CD14-positive monocyte (primary cell): ENCODE results near the gene GRK1. TPM values are rescaled to one million over a fixed set of nuclear protein-coding genes. Genes with fewer than 3 reads are reported as not detected.

Experiments
- DNase-seq, 3 donors: peaks; one replicate each; pipeline ENCODE4 v3.0.0-alpha.2; 2011 to 2022
- H2AFZ ChIP-seq: 2 replicates; pipeline ENCODE4 v1.6.0; 2012; ENCODE audit warnings: mild to moderate bottlenecking, low read depth, low read length, inconsistent platforms; ENCODE audit not compliant: insufficient read depth, poor library complexity, severe bottlenecking
- H3K27ac ChIP-seq, 2 donors: 1 replicate in 1 of 2; 2 replicates in 1 of 2; pipeline ENCODE4 v1.5.1; 2012 to 2013; ENCODE audit warnings: low read length in 2 of 2, control low read depth in 1 of 2, inconsistent platforms in 1 of 2, low read depth in 1 of 2, mild to moderate bottlenecking in 1 of 2
- H3K27me3 ChIP-seq, 2 donors: one replicate each; pipeline versions ENCODE4 v1.6.0 to v1.6.1; 2011 to 2013; ENCODE audit warnings: low read length in 2 of 2; ENCODE audit not compliant: control insufficient read depth in 2 of 2, insufficient read depth in 2 of 2
- H3K36me3 ChIP-seq, 2 donors: replicated peaks in 1 of 2; 1 replicate in 1 of 2; 2 replicates in 1 of 2; pipeline versions ENCODE4 v1.5.1 to v1.6.1; 2012 to 2013; ENCODE audit warnings: low read length in 2 of 2, control low read depth in 1 of 2, inconsistent platforms in 1 of 2, mild to moderate bottlenecking in 1 of 2; ENCODE audit not compliant: insufficient read depth in 2 of 2, control insufficient read depth in 1 of 2
- H3K4me1 ChIP-seq, 2 donors: 1 replicate in 1 of 2; 2 replicates in 1 of 2; pipeline versions ENCODE4 v1.5.1 to v1.6.1; 2012 to 2013; ENCODE audit warnings: low read length in 2 of 2, control low read depth in 1 of 2, inconsistent platforms in 1 of 2, mild to moderate bottlenecking in 1 of 2, moderate library complexity in 1 of 2; ENCODE audit not compliant: insufficient read depth in 2 of 2, control insufficient read depth in 1 of 2
- H3K4me2 ChIP-seq: replicated peaks from 2 replicates; pipeline ENCODE3; 2012; ENCODE audit warnings: low read length, moderate library complexity, mild to moderate bottlenecking; ENCODE audit not compliant: poor library complexity, severe bottlenecking; ENCODE audit errors: extremely low read depth
- H3K4me3 ChIP-seq, 3 experiments: fragments of 200-600 bp in 1 of 3; sonication (generic) in 1 of 3; replicated peaks in 1 of 3; 1 replicate in 2 of 3; 2 replicates in 1 of 3; pipeline ENCODE4 v1.5.1; 2011 to 2013; ENCODE audit warnings: low read length in 3 of 3, mild to moderate bottlenecking in 3 of 3, control low read depth in 2 of 3, low read depth in 2 of 3, inconsistent platforms in 1 of 3, moderate library complexity in 1 of 3
- H3K79me2 ChIP-seq: 2 replicates; pipeline ENCODE4 v1.6.0; 2012; ENCODE audit warnings: mild to moderate bottlenecking, control low read depth, inconsistent platforms, low read length, moderate library complexity; ENCODE audit not compliant: insufficient read depth
- H3K9ac ChIP-seq: 2 replicates; pipeline ENCODE4 v1.6.0; 2017; ENCODE audit warnings: low read length, mild to moderate bottlenecking; ENCODE audit not compliant: insufficient read depth, poor library complexity, severe bottlenecking
- H3K9me3 ChIP-seq, 2 donors: replicated peaks in 1 of 2; 1 replicate in 1 of 2; 2 replicates in 1 of 2; pipeline versions ENCODE4 v1.5.1 to v1.6.1; 2012 to 2013; ENCODE audit warnings: low read length in 2 of 2, control low read depth in 1 of 2; ENCODE audit not compliant: control insufficient read depth in 1 of 2, insufficient read depth in 1 of 2
- H4K20me1 ChIP-seq: 2 replicates; pipeline ENCODE4 v1.6.0; 2012; ENCODE audit warnings: mild to moderate bottlenecking, low read length, control low read depth, moderate library complexity; ENCODE audit not compliant: insufficient read depth
- H3K27ac Mint-ChIP-seq, 7 donors: one replicate each; pipeline ENCODE4 v1.8.0; 2020; ENCODE audit warnings: mild to moderate bottlenecking in 7 of 7, mixed read lengths in 7 of 7, moderate library complexity in 6 of 7, inconsistent platforms in 2 of 7
- H3K27me3 Mint-ChIP-seq, 3 donors: one replicate each; pipeline ENCODE4 v1.8.0; 2021 to 2022; ENCODE audit warnings: low read depth in 3 of 3, mild to moderate bottlenecking in 3 of 3, mixed read lengths in 3 of 3, moderate library complexity in 3 of 3, inconsistent platforms in 1 of 3
- H3K36me3 Mint-ChIP-seq, 2 donors: one replicate each; pipeline ENCODE4 v1.8.0; 2020; ENCODE audit warnings: mixed read lengths in 2 of 2, inconsistent platforms in 1 of 2, mild to moderate bottlenecking in 1 of 2
- H3K4me1 Mint-ChIP-seq: one replicate; pipeline ENCODE4 v1.8.0; 2020; ENCODE audit warnings: mild to moderate bottlenecking, mixed read lengths
- H3K4me3 Mint-ChIP-seq, 2 donors: one replicate each; pipeline ENCODE4 v1.8.0; 2020; ENCODE audit warnings: mild to moderate bottlenecking in 2 of 2, mixed read lengths in 2 of 2, moderate library complexity in 1 of 2
- H3K9me3 Mint-ChIP-seq, 7 donors: one replicate each; pipeline ENCODE4 v1.8.0; 2020 to 2022; ENCODE audit warnings: mixed read lengths in 7 of 7, mild to moderate bottlenecking in 6 of 7, moderate library complexity in 6 of 7, inconsistent platforms in 2 of 7
- CTCF ChIP-seq: fragments of 200-600 bp; IDR thresholded peaks from one replicate; pipeline ENCODE4 v1.8.0; 2022; ENCODE audit warnings: antibody characterized with exemption, mild to moderate bottlenecking
- WGBS: methylation state at CpG from one replicate; pipeline ENCODE4 v1.1.5; 2013; ENCODE audit warnings: missing lambda C conversion rate; ENCODE audit not compliant: insufficient coverage; 5-methylcytosine and 5-hydroxymethylcytosine counted together
- intact Hi-C, 2 donors: fragments of 100-400 bp; cut with micrococcal nuclease; formaldehyde crosslinking; loops; one replicate each; pipeline versions ENCODE4 v1.15.0 to v1.15.1; 2023
- polyA plus RNA-seq, 3 donors: library from polyadenylated mRNA; depleted of rRNA in 1 of 3; unstranded in 2 of 3; stranded (reverse) in 1 of 3; fragments of 300-500 nt in 2 of 3; fragments of >200 nt in 1 of 3; fragmentation: Illumina TruSeq in 2 of 3; gene quantifications; 1 replicate in 2 of 3; 2 replicates in 1 of 3; pipeline ENCODE4 v1.2.3, GENCODE V29; 2012 to 2021

The GRK1 gene
- polyA plus RNA-seq, 3 donors = not detected

- Histone ChIP-seq H2AFZ (no peak overlapping the region), H3K4me3 (no peak overlapping the region), H3K4me2 (no peak overlapping the region), H4K20me1 (no peaks in the 10 kb centered on the region), H3K4me1 (peaks cover 2 to 8% of the 10 kb centered on the region in 2 donors), H3K79me2 (no peaks in the 10 kb centered on the region), H3K36me3 (no peaks in the 10 kb centered on the region), H3K27me3 (peaks cover 2 to 4% of the 10 kb centered on the region in 2 donors), H3K9ac (no peak overlapping the region), H3K9me3 (peaks cover 6 to 24% of the 10 kb centered on the region in 2 donors), H3K27ac (no peak overlapping the region)
- Mint-ChIP-seq H3K9me3 (peaks cover 8 to 26% (median 16%) of the 10 kb centered on the region in 7 donors), H3K36me3 (peaks cover 0 to 6% of the 10 kb centered on the region in 2 donors), H3K27ac (no peak overlapping the region), H3K4me1 (peaks cover 7% of the 10 kb centered on the region), H3K4me3 (no peak overlapping the region), H3K27me3 (peaks cover 12 to 22% (median 16%) of the 10 kb centered on the region in 3 donors)
- 75% methylated on average over 1 of the region's 2 CpGs for WGBS
- intact Hi-C loops = no loop called here
- no peak for DNase-seq
- TF ChIP-seq CTCF = no peak
These were observed 100.3 kb downstream of the GRK1 start for GRCh38 chr13:113767366-113767765.

DNA sequence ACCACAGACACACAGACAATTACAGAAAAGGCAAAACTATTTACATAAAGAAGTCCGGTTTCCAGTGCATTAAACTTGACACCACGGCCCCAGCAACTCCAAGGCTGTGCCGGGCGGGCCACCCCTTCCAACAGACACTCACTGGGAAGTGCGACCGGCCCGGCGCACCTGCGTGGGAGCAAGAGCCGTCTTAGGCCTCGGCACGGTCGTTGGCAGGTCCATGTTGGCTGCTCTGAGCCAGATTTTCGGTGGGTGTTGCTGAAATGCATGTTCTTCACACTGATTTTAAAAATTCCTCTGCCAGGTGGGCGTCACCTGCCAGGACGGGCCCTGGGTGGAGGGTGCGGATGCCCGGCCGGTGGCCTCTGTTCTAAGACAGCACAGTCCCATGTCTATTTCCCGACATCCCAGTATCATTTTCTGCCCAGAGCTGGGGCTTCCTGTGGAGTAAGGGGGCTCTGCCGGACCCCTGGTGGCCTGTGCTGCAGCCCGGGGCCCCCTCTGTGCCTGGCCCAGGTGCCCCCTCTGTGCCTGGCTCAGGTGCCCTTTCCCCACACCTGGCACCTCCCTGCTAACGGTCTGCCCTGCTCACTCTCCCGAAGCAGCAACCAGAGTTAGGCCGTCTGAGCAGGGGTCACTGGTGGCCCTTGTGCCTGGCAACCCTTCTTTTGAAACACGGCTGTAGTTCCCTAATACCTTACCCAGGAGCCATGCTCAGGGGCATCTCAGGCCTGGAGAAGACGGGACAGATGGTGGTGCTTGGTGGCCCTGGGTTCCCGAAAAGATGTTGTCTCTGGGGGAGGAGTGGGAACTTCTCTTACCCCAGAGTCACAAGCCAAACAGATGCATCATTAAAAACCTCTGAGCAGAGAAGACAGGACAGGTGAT lies 101.2 kb downstream of the GRK1 start:
- Histone ChIP-seq H3K4me2 (no peak overlapping the region), H4K20me1 (no peaks in the 10 kb centered on the region), H3K27ac (no peak overlapping the region), H3K9ac (no peak overlapping the region), H2AFZ (no peak overlapping the region), H3K9me3 (peaks cover 6 to 24% of the 10 kb centered on the region in 2 donors), H3K27me3 (no peaks in the 10 kb centered on the region), H3K4me1 (peaks cover 2 to 10% of the 10 kb centered on the region in 2 donors), H3K79me2 (no peaks in the 10 kb centered on the region), H3K36me3 (no peaks in the 10 kb centered on the region), H3K4me3 (no peak overlapping the region)
- intact Hi-C loops = no loop called here
- peaks cover 10% of the 10 kb centered on the region for H3K4me1 Mint-ChIP-seq
- DNase-seq = no peak
- no peak overlapping the region for H3K27ac Mint-ChIP-seq
- H3K36me3 Mint-ChIP-seq = peaks cover 0 to 6% of the 10 kb centered on the region in 2 donors
- WGBS = 94% methylated on average over 19 of the region's 28 CpGs
- H3K27me3 Mint-ChIP-seq = peaks cover 12 to 14% (median 13%) of the 10 kb centered on the region in 3 donors
- no peak overlapping the region for H3K4me3 Mint-ChIP-seq
- peaks cover 8 to 28% (median 19%) of the 10 kb centered on the region in 7 donors for H3K9me3 Mint-ChIP-seq
- no peak for TF ChIP-seq CTCF
